K562 (cell line): Measurements from ENCODE around the gene GLI3.

Source experiments
- ATF7 ChIP-seq: fragments of 450-650 bp; IDR thresholded peaks from 2 replicates; pipeline ENCODE4 v1.7.1; 2014; ENCODE audit warnings: mild to moderate bottlenecking, moderate library complexity
- BRF1 ChIP-seq: IDR thresholded peaks from 3 replicates; pipeline ENCODE4 v1.6.1; 2011; ENCODE audit warnings: borderline replicate concordance, mild to moderate bottlenecking; ENCODE audit not compliant: insufficient read length; ENCODE audit errors: extremely low read depth
- CBX1 ChIP-seq: sonication (generic); IDR thresholded peaks from 2 replicates; pipeline ENCODE4 v1.6.1; 2016; ENCODE audit warnings: antibody characterized with exemption, low read depth, mild to moderate bottlenecking
- CUX1 ChIP-seq: fragments of 200-800 bp; sonication (Bioruptor generic); IDR thresholded peaks from 2 replicates; pipeline ENCODE4 v1.6.1; 2016; ENCODE audit warnings: missing genetic modification characterization, missing compliant biosample characterization
- EHMT2 ChIP-seq: fragments of 450-650 bp; IDR thresholded peaks from 2 replicates; pipeline ENCODE4 v1.6.1; 2018; ENCODE audit warnings: antibody characterized with exemption
- NFYB ChIP-seq: IDR thresholded peaks from 2 replicates; pipeline ENCODE4 v1.6.1; 2011; ENCODE audit warnings: mild to moderate bottlenecking, moderate library complexity; ENCODE audit not compliant: insufficient read length; ENCODE audit errors: extremely low read depth
- TARDBP ChIP-seq: fragments of 450-650 bp; IDR thresholded peaks from 2 replicates; pipeline ENCODE4 v1.6.1; 2016
- ZBTB8A ChIP-seq: fragments of 450-650 bp; IDR thresholded peaks from 2 replicates; pipeline ENCODE4 v1.6.1; 2018; ENCODE audit warnings: mild to moderate bottlenecking, moderate library complexity; ENCODE audit not compliant: partially characterized antibody
- ZFX ChIP-seq: sonication (generic); formaldehyde crosslinking; IDR thresholded peaks from 2 replicates; pipeline ENCODE4 v1.8.0; 2022; ENCODE audit warnings: mild to moderate bottlenecking, missing genetic modification reagents, moderate library complexity
- ZNF12 ChIP-seq: sonication (generic); formaldehyde crosslinking; IDR thresholded peaks from 2 replicates; pipeline ENCODE4 v1.4.0; 2020; ENCODE audit warnings: mild to moderate bottlenecking, missing genetic modification reagents
- ZNF124 ChIP-seq: sonication (generic); formaldehyde crosslinking; IDR thresholded peaks from 2 replicates; pipeline ENCODE4 v1.8.1; 2022; ENCODE audit warnings: missing genetic modification reagents
- ZZZ3 ChIP-seq: fragments of 450-650 bp; IDR thresholded peaks from 2 replicates; pipeline ENCODE4 v1.6.1; 2016; ENCODE audit warnings: antibody characterized with exemption, mild to moderate bottlenecking, moderate library complexity
- TF ChIP-seq, protein P1 (sequence below), 2 experiments: fragments of 450-650 bp; conservative IDR thresholded peaks; 2 replicates each; pipeline ENCODE4 v1.6.1; 2017; ENCODE audit warnings: mild to moderate bottlenecking in 2 of 2, moderate library complexity in 2 of 2

DNA sequence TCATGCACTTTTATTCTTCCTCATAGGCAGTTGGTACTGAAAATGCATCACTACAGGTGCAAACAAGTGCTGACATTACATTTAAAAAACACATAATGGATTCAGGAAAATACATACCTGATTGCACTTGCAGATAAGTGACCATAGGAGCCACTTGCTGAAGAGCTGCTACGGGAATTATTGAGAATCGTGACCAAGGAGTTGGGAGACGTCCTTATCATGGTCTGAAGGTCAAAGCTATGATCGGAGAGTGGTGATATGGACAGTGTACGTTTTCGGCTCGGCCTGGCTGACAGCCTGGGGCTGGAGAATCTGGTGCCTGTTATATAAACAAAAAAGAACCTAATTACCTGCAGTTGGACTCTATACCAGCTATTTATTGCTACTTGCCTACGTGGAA is 197.1 kb downstream of the GLI3 start:
- TF ChIP-seq ZBTB8A: no peak
- no peak for TF ChIP-seq ZNF124 (CRISPR knock-in tag)
- TF ChIP-seq CBX1: no peak
- no peak for TF ChIP-seq EHMT2
- no peak for TF ChIP-seq TARDBP
- no peak for TF ChIP-seq ZNF12
- TF ChIP-seq NFYB: no peak
- TF ChIP-seq, protein P1, sequence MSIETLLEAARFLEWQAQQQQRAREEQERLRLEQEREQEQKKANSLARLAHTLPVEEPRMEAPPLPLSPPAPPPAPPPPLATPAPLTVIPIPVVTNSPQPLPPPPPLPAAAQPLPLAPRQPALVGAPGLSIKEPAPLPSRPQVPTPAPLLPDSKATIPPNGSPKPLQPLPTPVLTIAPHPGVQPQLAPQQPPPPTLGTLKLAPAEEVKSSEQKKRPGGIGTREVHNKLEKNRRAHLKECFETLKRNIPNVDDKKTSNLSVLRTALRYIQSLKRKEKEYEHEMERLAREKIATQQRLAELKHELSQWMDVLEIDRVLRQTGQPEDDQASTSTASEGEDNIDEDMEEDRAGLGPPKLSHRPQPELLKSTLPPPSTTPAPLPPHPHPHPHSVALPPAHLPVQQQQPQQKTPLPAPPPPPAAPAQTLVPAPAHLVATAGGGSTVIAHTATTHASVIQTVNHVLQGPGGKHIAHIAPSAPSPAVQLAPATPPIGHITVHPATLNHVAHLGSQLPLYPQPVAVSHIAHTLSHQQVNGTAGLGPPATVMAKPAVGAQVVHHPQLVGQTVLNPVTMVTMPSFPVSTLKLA (conservative IDR thresholded peaks at IDR 0.05): no peak
- TF ChIP-seq BRF1: no peak
- no peak for TF ChIP-seq ZFX (CRISPR knock-in tag)
- TF ChIP-seq ZZZ3: no peak
- TF ChIP-seq ATF7: no peak
- TF ChIP-seq CUX1 (CRISPR knock-in tag): no peak
